ENCODE results near the gene FNDC3B.

FNDC3B gene

GRCh38 chr3:172325461-172325860 lies 286.1 kb downstream of the FNDC3B start:
- DNase-seq = no peak

- DNase-seq = no peak
Observed at GRCh38 chr3:172326993-172327392, 287.6 kb downstream of the FNDC3B start.

DNA sequence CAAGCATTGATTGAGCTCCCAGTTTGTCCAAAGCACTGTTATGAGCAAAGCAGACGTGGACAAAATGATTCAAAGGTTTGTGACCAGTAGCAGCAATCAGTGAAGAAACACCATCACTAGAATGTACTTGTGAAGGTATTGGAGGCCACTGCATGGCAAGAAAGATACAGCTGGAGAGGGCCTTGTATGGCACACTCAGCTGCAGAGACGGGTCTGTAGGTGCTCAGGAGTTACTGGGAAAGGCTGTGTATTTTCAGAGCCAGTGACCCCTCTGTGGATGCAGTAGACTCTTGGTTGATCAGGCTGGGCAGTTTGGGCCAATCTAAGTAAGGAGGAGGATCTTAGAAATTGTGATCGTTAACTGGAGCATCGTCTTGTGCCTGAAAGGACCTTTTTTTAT lies 288.9 kb downstream of the FNDC3B start:
- DNase-seq = no peak

DNA sequence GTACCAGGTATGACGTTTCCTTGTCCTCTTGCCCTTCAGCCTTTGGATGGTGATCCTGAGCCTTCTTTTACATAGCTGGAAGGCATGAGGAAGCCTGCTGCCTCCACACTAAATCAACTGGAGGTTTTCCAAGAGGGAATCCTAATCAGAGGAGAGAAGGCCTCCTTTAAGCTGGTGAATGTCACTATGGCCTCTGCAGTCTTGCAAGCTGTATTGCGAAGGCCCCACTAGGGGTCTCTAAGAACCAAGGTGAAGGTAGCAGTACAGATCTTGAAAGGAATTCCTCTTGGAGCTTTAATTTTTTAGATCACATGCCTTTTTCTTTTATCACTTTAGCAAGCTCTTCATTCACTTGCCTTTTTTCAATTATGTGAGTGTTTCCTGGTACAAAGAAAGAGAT lies 289.7 kb downstream of the FNDC3B start:
- peak; percentile 15 for DNase-seq

- no peak for DNase-seq
Observed at GRCh38 chr3:172330413-172330812, 291.0 kb downstream of the FNDC3B start.

- DNase-seq = peak; percentile 73
Observed at GRCh38 chr3:172332256-172333041, 293.1 kb downstream of the FNDC3B start.

DNA sequence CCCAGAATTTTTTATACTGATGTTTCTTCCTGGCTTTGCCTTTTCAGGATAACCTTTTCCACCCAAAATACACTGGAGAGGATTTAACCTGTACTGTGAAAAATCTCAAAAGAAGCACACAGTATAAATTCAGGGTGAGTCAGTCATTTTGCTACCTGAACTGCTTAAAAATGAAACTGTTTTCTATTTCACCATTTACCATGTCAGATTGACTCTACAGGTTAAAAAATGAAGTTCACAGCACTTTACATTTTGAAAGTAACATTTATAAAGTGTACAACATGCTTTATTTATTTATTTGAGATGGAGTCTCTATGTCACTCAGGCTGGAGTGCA lies 293.6 kb downstream of the FNDC3B start:
- DNase-seq = no peak

GRCh38 chr3:172333692-172334457 lies 294.5 kb downstream of the FNDC3B start:
- DNase-seq = peak; percentile 21

GRCh38 chr3:172334671-172335207 lies 295.4 kb downstream of the FNDC3B start:
- DNase-seq = peak; percentile 74

GRCh38 chr3:172339892-172340291 lies 300.5 kb downstream of the FNDC3B start:
- no peak for DNase-seq

DNA sequence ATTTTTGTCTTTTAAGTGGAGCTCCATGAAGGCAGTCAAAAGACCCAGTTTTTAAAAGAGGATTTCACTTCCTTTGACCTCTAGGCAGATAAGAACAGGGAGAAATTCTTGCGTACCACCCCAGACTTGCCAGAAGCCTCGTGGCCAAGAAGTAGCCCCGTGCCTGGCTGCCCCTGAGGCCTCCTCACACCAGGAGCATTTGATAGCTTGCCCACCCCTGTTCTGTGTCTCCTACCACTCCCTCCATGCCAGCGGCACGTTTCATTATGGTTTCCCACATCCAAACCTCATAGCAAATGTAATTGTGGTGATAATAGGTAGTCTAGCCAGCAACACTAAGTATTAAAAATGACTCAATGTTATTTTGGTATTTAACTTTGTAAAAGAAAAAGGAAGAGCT lies 301.2 kb downstream of the FNDC3B start:
- no peak for DNase-seq

DNA sequence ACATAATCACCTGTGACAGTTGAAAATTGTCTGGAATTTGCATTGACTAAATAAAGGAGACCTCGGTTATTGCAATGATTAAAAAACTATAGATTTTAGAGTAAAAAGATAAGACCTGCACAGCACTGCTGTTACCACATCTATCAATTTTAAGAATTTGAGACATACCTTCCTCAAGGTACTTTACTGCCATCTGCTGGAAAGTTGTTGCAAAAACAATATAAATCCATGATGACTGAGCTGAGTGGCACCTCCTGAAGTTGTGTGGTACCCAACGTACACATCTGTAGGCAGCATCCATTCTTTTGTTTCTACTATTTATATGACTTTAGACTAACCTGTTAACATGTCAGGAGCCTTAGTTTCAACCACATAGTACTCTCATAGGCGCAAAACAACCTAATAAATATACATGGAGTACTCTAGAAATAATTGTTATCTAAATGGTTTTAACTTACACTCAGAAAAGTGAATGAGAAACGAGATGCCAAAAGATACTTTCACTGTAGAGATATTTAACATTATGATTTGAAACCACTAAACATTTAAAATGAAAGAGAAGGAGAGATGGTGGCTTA lies 302.2 kb downstream of the FNDC3B start:
- DNase-seq = peak; percentile 82

- peak; percentile 37 for DNase-seq
Observed at GRCh38 chr3:172342097-172342659, 302.8 kb downstream of the FNDC3B start.

DNA sequence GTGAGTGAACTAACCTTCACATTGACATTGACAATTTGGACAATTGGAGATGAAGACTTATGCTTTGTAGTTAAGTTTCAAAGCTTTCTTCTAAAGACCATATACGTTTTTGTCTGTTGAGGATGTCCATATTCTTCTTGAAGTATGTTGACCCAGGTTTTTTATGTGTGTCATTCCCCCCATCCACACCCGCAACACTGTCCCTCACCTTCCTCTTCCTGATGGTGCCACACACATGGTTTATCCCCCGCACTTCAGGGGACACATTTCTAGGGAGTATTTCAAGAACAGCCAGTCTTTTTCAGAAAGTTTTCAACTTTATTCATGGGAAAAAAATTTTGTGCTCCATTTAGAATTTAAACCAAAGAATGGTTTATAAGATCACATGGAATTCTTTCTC lies 303.7 kb downstream of the FNDC3B start:
- DNase-seq = no peak

DNA sequence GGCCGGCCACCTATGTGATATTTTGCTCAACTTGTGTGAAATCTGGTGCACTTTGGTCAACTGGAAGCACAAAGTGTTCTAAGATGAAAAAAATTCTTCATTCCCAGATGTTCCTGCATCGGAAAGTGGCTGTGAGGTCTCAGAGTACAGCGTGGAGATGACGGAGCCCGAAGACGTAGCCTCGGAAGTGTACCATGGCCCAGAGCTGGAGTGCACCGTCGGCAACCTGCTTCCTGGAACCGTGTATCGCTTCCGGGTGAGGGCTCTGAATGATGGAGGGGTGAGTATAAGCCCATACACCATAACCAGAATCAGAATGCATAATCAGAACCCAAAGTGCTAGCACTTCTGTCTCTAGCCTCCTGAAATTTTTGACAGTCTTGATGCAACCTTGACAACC lies 304.6 kb downstream of the FNDC3B start:
- DNase-seq = no peak

GRCh38 chr3:172346161-172346560 lies 306.8 kb downstream of the FNDC3B start:
- no peak for DNase-seq

DNA sequence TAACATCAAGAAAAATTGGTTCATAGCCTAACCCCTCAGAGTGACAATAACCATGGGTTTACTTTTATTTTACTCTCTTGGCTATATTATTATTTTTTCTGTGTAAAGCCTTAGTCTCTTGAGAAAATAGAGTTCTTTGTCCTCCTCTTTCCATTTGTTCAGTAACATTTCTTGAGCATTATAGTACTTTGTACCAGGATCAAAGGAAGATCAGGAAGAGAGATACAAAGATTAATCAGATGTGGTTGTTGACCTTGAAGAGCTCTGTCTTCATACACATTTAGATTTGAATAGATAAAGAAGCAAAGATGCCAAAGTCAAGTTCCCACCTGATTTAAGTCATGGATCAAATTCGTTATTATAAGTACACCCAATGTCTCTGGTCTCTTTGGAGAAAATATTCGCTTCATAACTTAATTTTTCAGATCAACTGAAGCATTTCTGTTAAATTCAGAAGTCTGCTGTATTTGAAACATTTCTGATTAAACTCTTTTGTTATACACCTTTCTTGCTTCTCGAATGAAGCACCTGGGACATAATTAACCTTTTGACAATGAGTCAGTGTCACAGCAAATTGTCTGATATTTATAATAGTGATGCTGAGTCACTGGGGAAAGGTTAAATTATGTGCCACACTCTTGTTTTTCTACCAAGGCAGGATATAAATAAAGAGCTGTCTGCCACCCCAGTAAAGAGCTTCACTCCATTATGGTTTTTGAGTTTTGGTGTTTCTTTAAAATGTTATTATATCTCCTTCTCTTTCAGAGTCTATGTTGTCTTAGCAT lies 308.7 kb downstream of the FNDC3B start:
- peak; percentile 94 for DNase-seq

- no peak for DNase-seq
Observed at GRCh38 chr3:172351895-172352466, 312.6 kb downstream of the FNDC3B start.

- DNase-seq = no peak
Observed at GRCh38 chr3:172352786-172353185, 313.4 kb downstream of the FNDC3B start.

- DNase-seq = peak; percentile 72
Observed at GRCh38 chr3:172354931-172355499, 315.6 kb downstream of the FNDC3B start.

DNA sequence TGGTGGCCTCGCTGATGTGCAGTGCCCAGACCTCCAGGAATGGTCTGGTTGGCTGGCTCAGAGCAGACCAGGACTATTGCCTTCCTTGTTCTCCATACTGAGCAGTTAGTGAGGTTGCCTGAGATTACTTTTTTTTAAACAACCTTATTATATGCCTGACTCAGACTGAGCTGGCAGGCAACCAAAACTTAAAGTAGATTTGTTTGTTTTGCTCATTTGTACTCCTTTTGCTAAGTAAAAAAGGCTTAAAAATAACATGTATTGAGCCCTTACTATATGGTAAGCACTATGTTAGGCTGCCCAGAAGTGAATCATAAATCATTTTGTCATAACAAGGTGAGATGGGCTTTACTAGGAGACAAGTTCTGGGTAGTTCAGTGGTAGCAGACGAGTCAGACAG lies 316.5 kb downstream of the FNDC3B start:
- no peak for DNase-seq

GRCh38 chr3:172356427-172356826 lies 317.0 kb downstream of the FNDC3B start:
- no peak for DNase-seq
